SK-N-MC (cell line): ENCODE measurements around the gene FOLR3.

ENCODE experiments used
- EZH2 ChIP-seq: fragments of 200-600 bp; sonication (generic); IDR thresholded peaks from one replicate; pipeline ENCODE4 v1.6.1; 2017; ENCODE audit warnings: antibody characterized with exemption
- POLR2AphosphoS5 ChIP-seq: IDR thresholded peaks from 2 replicates; pipeline ENCODE4 v1.6.1; 2012; ENCODE audit warnings: mild to moderate bottlenecking, low read depth, low read length, borderline replicate concordance

DNA sequence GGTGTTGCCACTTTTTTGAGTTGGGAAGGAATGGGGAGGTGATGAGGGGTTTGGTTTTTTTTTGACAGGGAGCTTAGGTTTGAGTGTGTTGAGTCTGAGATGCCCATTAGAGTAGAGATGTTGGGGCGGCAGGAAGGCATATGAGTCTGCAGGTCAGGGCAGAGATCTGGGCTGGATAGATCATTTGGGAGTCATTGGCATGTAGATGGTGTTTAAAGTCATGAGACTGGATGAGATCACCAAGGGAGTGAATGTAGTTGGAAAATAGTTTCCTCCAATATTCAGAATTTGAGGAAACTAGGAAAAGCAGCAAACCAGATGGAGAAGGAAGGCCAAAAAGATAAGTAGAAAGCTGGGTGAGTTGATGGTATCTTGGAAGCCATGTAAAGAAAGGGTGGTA, 21.0 kb upstream of the FOLR3 start:
- no peak for TF ChIP-seq EZH2
- no peak for TF ChIP-seq POLR2AphosphoS5
